ENCODE results near the gene RALGAPA2.

Gene RALGAPA2

GRCh38 chr20:20459726-20460125, 252.7 kb downstream of the RALGAPA2 start:
- Histone ChIP-seq H3K36me3 (ENCODE audit: low read length) (no peaks in the 10 kb centered on the region), H3K4me3 (ENCODE audit: insufficient read depth, low read length, poor library complexity, severe bottlenecking) (no peak overlapping the region), H3F3A (ENCODE audit: insufficient read depth) (no peaks in the 10 kb centered on the region), H3K9me2 (replicated peaks; ENCODE audit: insufficient read depth, low read length) (no peaks in the 10 kb centered on the region), H3K27ac (ENCODE audit: low read depth, low read length) (no peak overlapping the region), H2AFZ (ENCODE audit: low read depth, low read length, severe bottlenecking) (no peak overlapping the region), H3K9ac (ENCODE audit: low read length) (no peak overlapping the region), H3K79me2 (ENCODE audit: insufficient read depth, low read length) (no peaks in the 10 kb centered on the region), H3K4me2 (ENCODE audit: low read depth, low read length, poor library complexity, severe bottlenecking) (no peak overlapping the region), H3K9me3 (ENCODE audit: insufficient read depth, low read length) (no peaks in the 10 kb centered on the region), H3K27me3 (ENCODE audit: low read length) (no peaks in the 10 kb centered on the region), H4K20me1 (ENCODE audit: low read depth, low read length) (no peaks in the 10 kb centered on the region)
- TF ChIP-seq EZH2phosphoT487 (conservative IDR thresholded peaks at IDR 0.05; ENCODE audit: low read length): no peak
- no peak for TF ChIP-seq CTCF (IDR thresholded peaks at IDR 0.05; ENCODE audit: insufficient read depth, low read length, poor library complexity, severe bottlenecking)

DNA sequence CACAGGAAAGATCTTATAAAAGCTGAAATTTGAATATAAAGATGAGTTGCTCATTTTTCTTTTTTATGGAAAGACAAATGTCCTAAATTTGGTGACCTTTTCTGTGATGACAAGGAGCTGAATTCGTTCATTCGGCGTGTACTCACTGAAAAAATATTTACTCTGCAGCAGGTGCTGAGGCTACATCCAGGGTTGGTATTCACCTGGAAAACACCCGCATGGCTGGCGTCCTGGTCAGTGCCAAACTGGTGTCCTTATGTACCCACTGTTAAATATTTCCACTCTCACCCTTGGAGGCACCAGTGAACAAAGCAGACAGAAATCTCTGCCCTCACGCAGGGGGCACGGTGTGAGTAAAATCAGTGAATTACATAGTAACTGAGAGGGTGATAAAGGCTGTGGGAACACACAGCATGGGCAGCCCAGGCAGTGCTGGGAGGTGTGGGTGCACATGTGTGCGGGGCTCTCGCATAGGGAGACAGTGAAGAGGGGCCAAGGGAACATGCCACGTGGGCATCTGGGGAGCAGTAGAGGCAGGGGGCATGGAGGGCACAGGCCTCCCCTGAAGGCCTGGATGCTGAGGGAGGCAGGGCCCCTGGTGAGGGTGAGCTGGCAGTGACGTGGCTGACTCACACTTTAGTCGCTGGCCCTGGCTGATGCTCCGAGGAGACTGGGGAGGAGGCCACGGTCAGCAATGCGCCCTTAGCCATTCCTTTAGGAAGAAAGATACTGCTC, 254.9 kb downstream of the RALGAPA2 start:
- Histone ChIP-seq H3K27me3 (ENCODE audit: low read length) (no peaks in the 10 kb centered on the region), H3K79me2 (ENCODE audit: insufficient read depth, low read length) (no peaks in the 10 kb centered on the region), H3F3A (ENCODE audit: insufficient read depth) (no peaks in the 10 kb centered on the region), H3K9ac (ENCODE audit: low read length) (no peak overlapping the region), H3K9me2 (replicated peaks; ENCODE audit: insufficient read depth, low read length) (no peaks in the 10 kb centered on the region), H3K9me3 (ENCODE audit: insufficient read depth, low read length) (no peaks in the 10 kb centered on the region), H2AFZ (ENCODE audit: low read depth, low read length, severe bottlenecking) (no peak overlapping the region), H3K27ac (ENCODE audit: low read depth, low read length) (no peak overlapping the region), H4K20me1 (ENCODE audit: low read depth, low read length) (no peaks in the 10 kb centered on the region), H3K4me3 (ENCODE audit: insufficient read depth, low read length, poor library complexity, severe bottlenecking) (no peak overlapping the region), H3K4me2 (ENCODE audit: low read depth, low read length, poor library complexity, severe bottlenecking) (no peak overlapping the region), H3K36me3 (ENCODE audit: low read length) (no peaks in the 10 kb centered on the region)
- TF ChIP-seq EZH2phosphoT487 (conservative IDR thresholded peaks at IDR 0.05; ENCODE audit: low read length) (no peak), CTCF (IDR thresholded peaks at IDR 0.05; ENCODE audit: insufficient read depth, low read length, poor library complexity, severe bottlenecking) (no peak)

DNA sequence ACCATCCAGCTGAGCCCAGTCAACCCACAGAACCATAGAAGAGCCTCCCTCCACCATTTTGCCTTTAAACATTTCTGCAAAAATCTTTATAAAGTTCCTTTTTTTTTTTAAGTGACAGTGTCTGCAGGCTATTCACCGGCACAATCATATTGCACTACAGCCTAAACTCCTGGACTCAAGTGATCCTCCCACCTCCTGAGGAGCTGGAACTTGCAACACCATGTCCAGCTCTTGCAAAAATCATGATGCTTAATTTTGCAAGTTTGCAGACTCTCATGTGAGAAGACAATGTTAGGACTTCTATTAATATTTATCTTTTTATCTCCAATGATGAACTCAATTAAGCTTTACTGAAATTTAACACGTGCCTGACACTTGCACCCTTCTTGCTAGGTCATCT, 255.7 kb downstream of the RALGAPA2 start:
- H3K36me3 ChIP-seq (ENCODE audit: low read length): no peaks in the 10 kb centered on the region
- no peaks in the 10 kb centered on the region for H3K79me2 ChIP-seq (ENCODE audit: insufficient read depth, low read length)
- no peaks in the 10 kb centered on the region for H3F3A ChIP-seq (ENCODE audit: insufficient read depth)
- H3K9me2 ChIP-seq (replicated peaks; ENCODE audit: insufficient read depth, low read length): no peaks in the 10 kb centered on the region
- H3K4me2 ChIP-seq (ENCODE audit: low read depth, low read length, poor library complexity, severe bottlenecking): no peak overlapping the region
- H3K27ac ChIP-seq (ENCODE audit: low read depth, low read length): no peak overlapping the region
- no peaks in the 10 kb centered on the region for H3K9me3 ChIP-seq (ENCODE audit: insufficient read depth, low read length)
- no peak for TF ChIP-seq CTCF (IDR thresholded peaks at IDR 0.05; ENCODE audit: insufficient read depth, low read length, poor library complexity, severe bottlenecking)
- no peak for TF ChIP-seq EZH2phosphoT487 (conservative IDR thresholded peaks at IDR 0.05; ENCODE audit: low read length)
- H3K9ac ChIP-seq (ENCODE audit: low read length): no peak overlapping the region
- no peak overlapping the region for H3K4me3 ChIP-seq (ENCODE audit: insufficient read depth, low read length, poor library complexity, severe bottlenecking)
- no peaks in the 10 kb centered on the region for H4K20me1 ChIP-seq (ENCODE audit: low read depth, low read length)
- no peak overlapping the region for H2AFZ ChIP-seq (ENCODE audit: low read depth, low read length, severe bottlenecking)
- no peaks in the 10 kb centered on the region for H3K27me3 ChIP-seq (ENCODE audit: low read length)
